GM12878 (cell line): ENCODE data around the gene LARGE1.

Source experiments
- SMC3 ChIP-seq: IDR thresholded peaks from 2 replicates; pipeline ENCODE4 v1.6.1; 2011; ENCODE audit warnings: low read length, improper control_type of control experiment, borderline replicate concordance
- TCF7 ChIP-seq: IDR thresholded peaks from 2 replicates; pipeline ENCODE4 v1.6.1; 2014; ENCODE audit warnings: antibody characterized with exemption, borderline replicate concordance
- TF ChIP-seq, protein P1 (sequence below), 3 experiments: IDR thresholded peaks in 2 of 3; conservative IDR thresholded peaks in 1 of 3; 2 replicates each; pipeline ENCODE4 v1.5.1; 2011; ENCODE audit warnings: low read depth in 3 of 3, low read length in 3 of 3, mild to moderate bottlenecking in 3 of 3, control low read depth in 2 of 3, moderate library complexity in 2 of 3, inconsistent platforms in 1 of 3, mixed read lengths in 1 of 3; ENCODE audit not compliant: control insufficient read depth in 2 of 3, insufficient read depth in 1 of 3; ENCODE audit errors: extremely low read depth in 1 of 3
- TF ChIP-seq, protein P2 (sequence below): fragments of 450-650 bp; IDR thresholded peaks from 2 replicates; pipeline ENCODE4 v1.6.1; 2017; ENCODE audit warnings: mild to moderate bottlenecking, low read depth, inconsistent platforms; ENCODE audit not compliant: poor library complexity, severe bottlenecking

DNA sequence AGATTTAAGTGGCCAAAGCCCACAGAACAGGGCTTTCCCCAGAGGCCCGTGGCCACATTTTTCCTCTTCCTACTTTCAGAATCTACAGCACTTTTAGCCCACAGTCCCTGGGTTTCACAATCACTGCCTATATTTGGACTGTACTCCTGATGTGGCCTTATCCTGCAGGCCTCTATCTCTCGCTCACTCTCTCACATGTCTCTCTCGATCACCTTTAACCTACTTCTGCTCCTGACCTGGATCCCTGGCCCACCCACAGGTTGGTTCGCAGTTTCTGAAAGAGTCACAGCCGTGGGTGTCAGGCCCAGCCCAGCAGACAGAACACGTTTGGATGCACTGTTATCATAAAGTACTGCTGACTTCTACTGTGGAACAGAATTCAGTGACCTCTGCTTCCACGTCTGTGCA, 55.5 kb downstream of the LARGE1 start:
- TF ChIP-seq, protein P1, sequence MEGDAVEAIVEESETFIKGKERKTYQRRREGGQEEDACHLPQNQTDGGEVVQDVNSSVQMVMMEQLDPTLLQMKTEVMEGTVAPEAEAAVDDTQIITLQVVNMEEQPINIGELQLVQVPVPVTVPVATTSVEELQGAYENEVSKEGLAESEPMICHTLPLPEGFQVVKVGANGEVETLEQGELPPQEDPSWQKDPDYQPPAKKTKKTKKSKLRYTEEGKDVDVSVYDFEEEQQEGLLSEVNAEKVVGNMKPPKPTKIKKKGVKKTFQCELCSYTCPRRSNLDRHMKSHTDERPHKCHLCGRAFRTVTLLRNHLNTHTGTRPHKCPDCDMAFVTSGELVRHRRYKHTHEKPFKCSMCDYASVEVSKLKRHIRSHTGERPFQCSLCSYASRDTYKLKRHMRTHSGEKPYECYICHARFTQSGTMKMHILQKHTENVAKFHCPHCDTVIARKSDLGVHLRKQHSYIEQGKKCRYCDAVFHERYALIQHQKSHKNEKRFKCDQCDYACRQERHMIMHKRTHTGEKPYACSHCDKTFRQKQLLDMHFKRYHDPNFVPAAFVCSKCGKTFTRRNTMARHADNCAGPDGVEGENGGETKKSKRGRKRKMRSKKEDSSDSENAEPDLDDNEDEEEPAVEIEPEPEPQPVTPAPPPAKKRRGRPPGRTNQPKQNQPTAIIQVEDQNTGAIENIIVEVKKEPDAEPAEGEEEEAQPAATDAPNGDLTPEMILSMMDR (IDR thresholded peaks at IDR 0.05 in 2 of 3, conservative IDR thresholded peaks at IDR 0.05 in 1 of 3; ENCODE audit: control insufficient read depth in 2 of 3, extremely low read depth in 1 of 3, insufficient read depth in 1 of 3, low read depth in 3 of 3, low read length in 3 of 3): no peak
- TF ChIP-seq SMC3 (no peak), TCF7 (no peak)
- TF ChIP-seq, protein P2, sequence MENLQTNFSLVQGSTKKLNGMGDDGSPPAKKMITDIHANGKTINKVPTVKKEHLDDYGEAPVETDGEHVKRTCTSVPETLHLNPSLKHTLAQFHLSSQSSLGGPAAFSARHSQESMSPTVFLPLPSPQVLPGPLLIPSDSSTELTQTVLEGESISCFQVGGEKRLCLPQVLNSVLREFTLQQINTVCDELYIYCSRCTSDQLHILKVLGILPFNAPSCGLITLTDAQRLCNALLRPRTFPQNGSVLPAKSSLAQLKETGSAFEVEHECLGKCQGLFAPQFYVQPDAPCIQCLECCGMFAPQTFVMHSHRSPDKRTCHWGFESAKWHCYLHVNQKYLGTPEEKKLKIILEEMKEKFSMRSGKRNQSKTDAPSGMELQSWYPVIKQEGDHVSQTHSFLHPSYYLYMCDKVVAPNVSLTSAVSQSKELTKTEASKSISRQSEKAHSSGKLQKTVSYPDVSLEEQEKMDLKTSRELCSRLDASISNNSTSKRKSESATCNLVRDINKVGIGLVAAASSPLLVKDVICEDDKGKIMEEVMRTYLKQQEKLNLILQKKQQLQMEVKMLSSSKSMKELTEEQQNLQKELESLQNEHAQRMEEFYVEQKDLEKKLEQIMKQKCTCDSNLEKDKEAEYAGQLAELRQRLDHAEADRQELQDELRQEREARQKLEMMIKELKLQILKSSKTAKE: no peak
